Loucy (cell line): ENCODE results near the gene CSNK2B.

Source experiments
- H2AFZ ChIP-seq: fragments of 200-600 bp; sonication (generic); 2 replicates; pipeline ENCODE4 v1.6.0; 2016; ENCODE audit warnings: antibody characterized with exemption, mild to moderate bottlenecking, low read length, moderate library complexity
- H3F3A ChIP-seq: fragments of 200-600 bp; 2 replicates; pipeline ENCODE4 v1.6.0; 2016; ENCODE audit warnings: antibody characterized with exemption, low read depth, mild to moderate bottlenecking
- H3K27me3 ChIP-seq: fragments of 200-600 bp; sonication (generic); 2 replicates; pipeline ENCODE4 v1.6.1; 2014; ENCODE audit warnings: low read length, mild to moderate bottlenecking; ENCODE audit not compliant: insufficient read depth, poor library complexity, severe bottlenecking
- H3K36me3 ChIP-seq: fragments of 200-600 bp; sonication (generic); 2 replicates; pipeline ENCODE4 v1.6.1; 2016; ENCODE audit warnings: low read length; ENCODE audit not compliant: insufficient read depth
- H3K4me1 ChIP-seq: fragments of 200-600 bp; sonication (generic); 2 replicates; pipeline ENCODE4 v1.5.1; 2014; ENCODE audit warnings: low read length, mild to moderate bottlenecking; ENCODE audit not compliant: insufficient read depth, poor library complexity, severe bottlenecking
- H3K4me2 ChIP-seq: fragments of 200-600 bp; sonication (generic); 2 replicates; pipeline ENCODE4 v1.6.0; 2014; ENCODE audit warnings: antibody characterized with exemption, low read length, low read depth, mild to moderate bottlenecking; ENCODE audit not compliant: poor library complexity, severe bottlenecking
- H3K4me3 ChIP-seq: fragments of 200-600 bp; sonication (generic); 2 replicates; pipeline ENCODE4 v1.5.1; 2014; ENCODE audit warnings: low read length, mild to moderate bottlenecking, mixed read lengths; ENCODE audit not compliant: poor library complexity, severe bottlenecking
- H3K79me2 ChIP-seq: fragments of 200-600 bp; sonication (generic); 2 replicates; pipeline ENCODE4 v1.6.1; 2014; ENCODE audit warnings: low read length; ENCODE audit not compliant: insufficient read depth
- H3K9ac ChIP-seq: fragments of 200-600 bp; sonication (generic); 2 replicates; pipeline ENCODE4 v1.6.0; 2014; ENCODE audit warnings: mild to moderate bottlenecking, low read depth, low read length, moderate library complexity; ENCODE audit not compliant: poor library complexity, severe bottlenecking
- H3K9me2 ChIP-seq: fragments of 200-600 bp; sonication (generic); replicated peaks from 2 replicates; pipeline ENCODE4 v1.6.1; 2016; ENCODE audit warnings: low read depth, low read length, mixed read lengths
- H3K9me3 ChIP-seq: fragments of 200-600 bp; sonication (generic); 2 replicates; pipeline ENCODE4 v1.6.1; 2014; ENCODE audit warnings: mild to moderate bottlenecking, antibody characterized with exemption, low read length, low read depth; ENCODE audit not compliant: insufficient read depth
- H4K20me1 ChIP-seq: fragments of 200-600 bp; sonication (generic); 2 replicates; pipeline ENCODE4 v1.6.0; 2014; ENCODE audit warnings: antibody characterized with exemption, low read length, mild to moderate bottlenecking; ENCODE audit not compliant: insufficient read depth, poor library complexity, severe bottlenecking
- CTCF ChIP-seq: fragments of 200-600 bp; sonication (generic); conservative IDR thresholded peaks from 2 replicates; pipeline ENCODE4 v1.5.1; 2014; ENCODE audit warnings: mild to moderate bottlenecking, antibody characterized with exemption, low read length
- EZH2phosphoT487 ChIP-seq: fragments of 200-600 bp; IDR thresholded peaks from 2 replicates; pipeline ENCODE4 v1.6.1; 2018; ENCODE audit warnings: antibody characterized with exemption, mild to moderate bottlenecking, moderate library complexity, borderline replicate concordance

The CSNK2B gene

GRCh38 chr6:31657406-31658157 is 8.3 kb upstream of the CSNK2B start:
- Histone ChIP-seq H3K27me3 (no peaks in the 10 kb centered on the region), H2AFZ (no peak overlapping the region), H3K4me2 (peak overlapping the region; percentile 93), H3K79me2 (peaks cover 40% of the 10 kb centered on the region), H3K9me3 (no peaks in the 10 kb centered on the region), H3K9me2 (no peaks in the 10 kb centered on the region), H3K4me1 (peaks cover 41% of the 10 kb centered on the region), H3F3A (0 out of 2 replicates have a peak, but pooled peaks cover 7% of the 10 kb centered on the region), H3K9ac (peak overlapping the region; percentile 88), H3K36me3 (no peaks in the 10 kb centered on the region), H4K20me1 (peaks cover 10% of the 10 kb centered on the region), H3K4me3 (peak overlapping the region; percentile 92)
- no peak for TF ChIP-seq CTCF
- no peak for TF ChIP-seq EZH2phosphoT487

- Histone ChIP-seq H3K4me1 (peaks cover 44% of the 10 kb centered on the region), H3K27me3 (no peaks in the 10 kb centered on the region), H3K9me3 (no peaks in the 10 kb centered on the region), H3K9ac (peak overlapping the region; percentile 88), H3K4me3 (peak overlapping the region; percentile 92), H3K4me2 (peak overlapping the region; percentile 93), H3K36me3 (no peaks in the 10 kb centered on the region), H3K9me2 (no peaks in the 10 kb centered on the region), H3K79me2 (peaks cover 45% of the 10 kb centered on the region), H3F3A (0 out of 2 replicates have a peak, but pooled peaks cover 4% of the 10 kb centered on the region), H2AFZ (no peak overlapping the region), H4K20me1 (peaks cover 10% of the 10 kb centered on the region)
- TF ChIP-seq EZH2phosphoT487 (no peak), CTCF (no peak)
Observed at GRCh38 chr6:31658158-31658688, 7.7 kb upstream of the CSNK2B start.

GRCh38 chr6:31658983-31659648 is 6.8 kb upstream of the CSNK2B start:
- TF ChIP-seq CTCF (no peak), EZH2phosphoT487 (no peak)
- H3F3A ChIP-seq: 0 out of 2 replicates have a peak, but pooled peaks cover 4% of the 10 kb centered on the region
- H3K79me2 ChIP-seq: peaks cover 49% of the 10 kb centered on the region
- peak overlapping the region; percentile 93 for H3K4me2 ChIP-seq
- no peaks in the 10 kb centered on the region for H3K9me2 ChIP-seq
- H4K20me1 ChIP-seq: peaks cover 10% of the 10 kb centered on the region
- no peaks in the 10 kb centered on the region for H3K36me3 ChIP-seq
- peak overlapping the region; percentile 88 for H3K9ac ChIP-seq
- no peaks in the 10 kb centered on the region for H3K9me3 ChIP-seq
- H3K4me3 ChIP-seq: peak overlapping the region; percentile 92
- peaks cover 49% of the 10 kb centered on the region for H3K4me1 ChIP-seq
- no peak overlapping the region for H2AFZ ChIP-seq
- H3K27me3 ChIP-seq: no peaks in the 10 kb centered on the region
